GM18519 (cell line): ENCODE results near the gene ATP1B1.

Source experiments
- ATAC-seq: cut with Tn5 transposase; IDR thresholded peaks from one replicate; pipeline ENCODE4 v1.9.1; 2021; ENCODE audit warnings: mild to moderate bottlenecking, moderate library complexity; ENCODE audit not compliant: unreplicated experiment, low FRiP score

ATP1B1 gene

DNA sequence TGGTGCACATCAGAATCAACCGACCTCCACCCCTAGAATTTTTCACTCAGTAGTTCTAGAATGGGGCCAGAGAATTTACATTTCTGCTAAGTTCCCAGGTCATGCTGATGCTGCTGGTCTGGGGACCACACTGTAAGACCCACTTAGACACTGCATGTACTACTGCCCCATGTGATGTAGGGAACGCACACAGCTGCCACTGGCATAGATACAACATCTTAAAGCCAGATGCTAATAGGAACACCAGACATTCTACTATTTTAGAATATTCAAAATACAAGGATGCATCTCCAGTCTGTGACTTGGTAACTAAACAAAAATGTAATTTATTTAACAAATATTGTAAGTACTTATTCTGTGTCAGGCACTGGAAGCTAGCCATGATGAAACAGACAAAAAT lies 14.1 kb upstream of the ATP1B1 start:
- ATAC-seq = no peak

DNA sequence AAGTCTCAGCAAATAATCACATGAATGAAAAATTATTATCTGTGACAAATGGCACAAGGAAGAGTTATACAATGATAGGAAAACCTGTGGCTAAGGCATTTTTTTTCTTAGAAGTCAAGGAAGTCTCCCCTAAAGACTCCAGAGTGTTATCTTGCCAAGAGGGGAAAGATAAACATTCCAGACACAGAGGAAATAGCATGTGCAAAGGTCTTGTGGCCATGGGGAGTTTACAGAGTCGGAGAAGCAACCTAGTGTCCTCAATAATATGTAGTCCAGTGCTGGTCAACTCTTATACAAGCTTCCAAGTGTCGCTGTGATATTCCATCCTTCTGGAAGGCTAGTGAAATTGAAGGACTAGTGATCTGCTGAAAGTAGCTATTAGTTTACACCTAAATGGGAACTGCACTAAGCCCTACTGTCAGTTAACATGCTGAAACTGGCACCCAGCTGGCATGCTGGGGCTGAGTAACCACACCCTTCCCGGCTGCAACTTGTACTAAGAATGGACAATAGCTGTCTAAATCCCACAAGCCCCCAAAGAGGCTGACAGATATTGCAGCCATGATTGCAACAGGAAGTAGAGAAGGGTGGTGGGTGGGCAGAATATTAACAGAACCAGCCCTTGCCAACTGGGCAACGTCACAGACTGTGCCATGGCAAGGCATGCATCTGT lies 11.5 kb upstream of the ATP1B1 start:
- ATAC-seq = no peak

DNA sequence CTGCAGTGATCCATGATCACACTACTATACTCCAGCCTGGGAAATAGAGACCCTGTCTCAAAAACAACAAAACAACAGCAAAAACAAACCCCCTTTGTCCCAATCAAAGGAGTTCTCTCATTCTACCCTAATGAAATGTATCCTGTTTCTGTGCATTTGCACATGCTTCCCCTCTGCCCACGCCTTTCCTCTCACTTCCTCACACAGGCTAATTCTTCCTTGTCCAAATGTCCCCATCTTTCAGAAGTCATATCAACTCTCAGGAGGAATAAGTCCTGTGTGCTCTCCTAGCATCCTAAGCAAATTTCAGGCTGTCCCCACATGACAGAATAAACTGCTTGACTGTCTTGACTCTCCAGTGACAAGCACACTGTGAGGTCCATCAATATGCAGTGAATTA lies 8.1 kb upstream of the ATP1B1 start:
- no peak for ATAC-seq

DNA sequence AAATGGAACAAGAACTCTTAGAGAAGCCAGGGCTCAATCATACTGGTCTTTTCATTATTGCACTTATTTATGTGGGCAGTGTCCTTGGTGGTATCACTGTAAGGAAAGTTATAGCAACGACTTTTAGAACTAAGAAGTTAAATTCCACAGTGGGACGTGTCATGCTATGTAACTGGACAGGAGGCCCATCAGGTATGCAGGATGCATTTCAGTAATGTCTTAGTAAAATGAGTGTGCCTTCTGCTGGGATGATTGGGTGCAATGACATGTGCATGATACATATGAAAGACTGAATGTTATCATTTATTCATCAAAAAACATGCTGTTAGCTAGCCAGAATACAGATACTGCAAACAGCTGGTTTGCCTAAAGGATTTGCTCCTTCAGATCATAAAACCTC lies 6.9 kb upstream of the ATP1B1 start:
- ATAC-seq = no peak

DNA sequence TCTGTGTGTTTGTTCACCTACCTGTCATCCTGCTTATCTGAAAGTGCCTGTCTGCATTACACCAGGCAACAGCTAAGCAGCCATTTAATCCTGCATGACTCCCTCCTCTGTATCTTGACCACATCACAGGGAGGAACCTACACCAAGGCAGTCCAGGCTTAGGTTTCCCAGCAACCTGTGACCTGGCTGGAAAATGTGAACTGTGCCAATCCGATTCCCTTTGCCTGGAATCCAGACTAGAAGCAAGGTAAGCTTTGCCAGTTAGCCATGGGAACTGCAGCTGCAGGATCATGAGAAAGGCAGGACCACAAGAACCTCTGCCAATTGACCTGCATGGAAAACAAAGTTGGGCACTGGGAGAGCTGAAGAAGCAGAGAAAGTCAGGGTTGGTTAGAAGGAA lies 6.3 kb upstream of the ATP1B1 start:
- ATAC-seq = no peak

DNA sequence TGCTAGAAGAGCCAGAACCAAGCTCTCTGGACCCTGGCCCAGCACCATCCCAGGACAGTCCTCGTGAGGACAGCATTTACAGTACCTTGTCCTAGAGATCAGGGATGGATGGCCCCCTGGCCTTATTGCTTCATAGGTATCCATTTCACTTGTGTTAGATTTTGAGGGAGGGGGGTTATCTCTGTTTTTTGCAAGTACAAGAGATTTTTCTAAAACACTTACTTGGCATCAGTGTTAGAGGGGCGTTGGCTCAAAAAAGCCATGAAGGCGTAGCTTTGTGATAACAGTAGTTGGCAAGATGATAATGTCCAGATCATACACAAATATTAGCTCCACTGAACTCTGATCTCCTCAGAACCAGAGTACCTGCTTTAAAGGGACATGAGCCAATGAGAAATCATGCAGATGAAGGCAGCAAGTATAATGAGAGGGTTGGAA lies 5.8 kb upstream of the ATP1B1 start:
- no peak for ATAC-seq

DNA sequence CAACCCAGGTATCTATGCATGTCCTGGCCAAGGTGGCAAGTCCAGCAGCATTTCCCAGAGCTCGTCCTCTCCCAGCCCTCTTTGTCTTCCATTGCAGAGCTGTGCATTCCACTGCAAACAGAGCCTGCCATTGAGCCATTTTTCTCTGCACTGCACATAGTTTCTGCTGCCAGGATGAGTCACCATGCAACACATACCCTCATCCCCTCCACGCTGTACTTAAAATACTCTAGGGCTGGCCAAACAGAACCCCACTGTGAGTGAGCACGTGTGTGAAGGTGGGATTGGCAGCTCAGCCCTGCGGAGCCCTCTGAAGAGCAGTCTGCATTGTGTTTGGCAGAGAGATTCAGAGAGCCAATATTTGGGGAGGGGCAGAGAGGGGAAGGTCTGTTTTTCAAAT lies 3.9 kb upstream of the ATP1B1 start:
- no peak for ATAC-seq

DNA sequence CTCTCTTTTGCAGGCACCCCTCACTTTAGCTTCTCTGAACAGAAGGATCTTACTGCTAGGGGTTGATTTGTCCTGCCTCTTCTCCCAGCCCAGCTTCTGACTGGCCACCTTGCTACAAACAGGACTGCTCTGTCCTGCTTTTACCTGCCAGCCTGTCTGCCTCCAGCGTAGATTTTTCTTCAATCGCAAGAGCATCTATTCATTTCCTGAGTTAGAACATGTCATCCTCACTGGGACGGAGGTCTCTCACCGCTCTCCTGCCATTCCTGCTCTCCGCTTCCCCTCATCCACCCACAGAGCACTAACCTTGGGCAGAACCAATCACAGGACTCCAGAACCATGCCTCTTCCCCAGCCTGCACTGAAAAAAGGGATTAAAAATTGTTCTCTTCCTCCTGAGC lies 3.5 kb upstream of the ATP1B1 start:
- ATAC-seq = no peak

DNA sequence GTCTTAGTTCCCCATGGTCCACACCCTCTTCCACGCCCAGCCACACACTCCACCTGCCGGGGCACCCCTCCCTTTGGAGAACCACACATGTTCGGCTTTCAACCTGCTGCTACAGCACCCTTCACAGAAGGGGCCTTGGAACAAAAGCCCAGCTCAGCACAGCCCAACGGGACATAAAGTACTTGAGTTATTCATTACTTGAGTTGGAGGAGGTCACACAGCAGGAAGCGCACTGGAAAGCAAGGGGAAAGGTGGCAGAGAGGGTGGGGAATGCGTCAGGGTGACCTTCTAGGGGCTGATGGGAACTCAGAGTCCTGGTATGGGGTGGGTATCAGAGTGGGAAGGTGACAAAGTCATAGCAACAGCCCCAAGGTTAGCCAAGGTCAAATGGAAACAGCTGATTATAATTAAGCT lies 3.0 kb upstream of the ATP1B1 start:
- ATAC-seq = no peak

DNA sequence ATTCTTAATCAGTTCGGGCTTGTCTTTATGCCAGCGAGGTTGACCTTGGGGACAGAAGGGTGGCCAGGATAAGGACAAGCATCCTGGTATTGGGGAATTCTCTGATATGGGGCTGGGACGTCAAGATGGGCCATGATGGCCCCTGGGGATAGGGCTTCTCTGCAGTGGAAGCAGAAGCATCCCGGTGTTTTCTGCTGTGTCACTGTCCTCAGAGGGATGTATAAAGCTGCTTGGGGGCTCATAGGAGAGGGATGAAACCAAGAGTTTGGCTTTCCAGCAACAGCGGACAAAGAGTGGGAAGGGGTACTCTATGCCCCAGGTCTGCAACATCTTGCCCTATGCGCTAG lies 1.4 kb upstream of the ATP1B1 start:
- no peak for ATAC-seq

DNA sequence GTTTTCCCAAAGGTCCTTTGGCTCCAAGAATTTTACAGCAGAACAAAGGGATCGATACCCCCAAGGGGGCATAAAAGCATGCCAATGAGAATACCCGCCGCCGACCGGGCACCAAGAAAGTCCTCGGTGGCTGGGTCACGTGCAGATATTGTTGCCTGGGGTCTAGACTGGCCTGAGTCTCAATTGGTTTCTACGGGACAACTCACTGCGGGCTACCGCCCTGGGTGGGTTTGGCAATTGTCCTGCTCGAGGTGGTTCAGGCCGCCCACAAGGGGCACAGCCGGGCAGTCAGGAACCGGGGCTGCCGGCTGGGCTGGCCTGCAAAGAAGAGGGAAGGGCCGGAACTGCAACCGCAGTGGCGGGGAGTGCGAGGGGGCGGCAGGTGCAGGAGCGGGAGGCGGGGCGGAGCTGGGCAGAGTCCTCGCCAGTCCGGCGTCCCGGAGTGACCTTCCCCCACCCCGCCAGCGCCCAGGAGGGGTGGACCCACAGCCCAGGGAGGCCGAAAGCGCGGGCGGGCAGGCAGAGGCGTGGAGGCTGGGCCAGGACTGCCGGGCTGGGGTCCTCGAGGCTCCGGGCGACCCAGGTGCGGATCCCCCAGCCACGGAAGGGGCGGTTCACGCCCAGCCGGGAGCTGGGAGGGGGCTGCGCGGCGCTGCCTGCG lies 926 bp upstream of the ATP1B1 start:
- peak; percentile 2 for ATAC-seq

DNA sequence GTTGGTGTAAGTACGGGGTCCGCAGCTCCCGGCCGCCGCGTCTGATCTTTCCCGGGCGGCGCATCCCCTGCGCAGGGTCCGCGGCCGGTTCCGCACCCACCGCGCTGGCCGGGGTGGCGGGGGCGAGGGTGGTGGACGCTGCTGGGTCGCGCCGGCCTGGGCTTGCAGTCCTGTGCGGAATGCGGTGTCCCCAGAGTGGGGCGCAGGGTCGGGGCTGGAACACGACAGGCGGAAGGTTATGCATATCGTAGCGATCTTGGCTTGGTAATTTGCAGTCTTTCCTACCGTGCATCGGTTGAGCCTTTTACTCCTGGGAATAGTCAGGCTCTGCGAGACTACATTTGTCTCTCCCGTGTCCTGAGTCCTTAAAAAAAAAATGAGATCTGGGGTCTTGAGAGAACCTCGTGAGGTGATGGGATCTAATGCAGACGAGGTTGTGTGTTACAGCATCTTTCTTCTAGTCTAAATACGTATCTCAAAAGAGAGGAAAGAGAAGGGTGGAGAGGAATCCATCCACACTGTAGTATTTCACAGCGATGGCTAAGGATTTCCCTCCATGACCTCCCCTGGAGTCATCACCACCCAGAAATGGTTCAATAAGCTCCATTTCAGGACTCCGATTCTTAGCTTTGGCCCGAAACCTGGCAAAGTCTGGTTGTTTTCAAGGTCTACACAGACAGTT lies 572 bp downstream of the ATP1B1 start:
- ATAC-seq = no peak

DNA sequence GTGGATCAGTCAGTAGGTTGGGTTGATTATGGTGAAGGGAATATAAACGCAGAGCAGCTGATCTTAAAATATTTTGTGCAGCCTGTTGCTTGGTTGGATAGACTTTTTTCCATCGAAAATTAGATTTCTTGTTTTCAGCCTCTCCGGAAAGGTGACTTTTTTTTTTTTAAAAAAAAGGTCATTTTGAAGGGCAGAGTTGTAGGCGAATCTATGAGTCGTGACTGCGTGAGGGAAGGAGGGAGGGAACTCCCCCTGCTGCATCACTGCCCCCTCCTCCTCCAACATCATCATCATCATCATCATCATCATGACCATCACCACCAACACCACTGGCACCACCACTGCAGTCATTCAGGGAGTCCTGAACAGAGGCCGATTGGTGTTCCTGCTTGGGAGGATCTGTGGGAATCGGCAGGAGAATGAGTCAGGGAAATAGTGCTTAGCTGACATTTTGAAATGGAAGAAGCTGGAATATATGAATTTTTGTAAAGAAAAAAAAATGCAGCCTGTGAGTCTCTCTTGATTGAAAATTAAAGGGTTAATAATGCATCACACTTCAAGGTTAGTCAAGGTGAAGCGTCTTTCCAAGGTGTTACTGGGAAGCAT lies 1.2 kb downstream of the ATP1B1 start:
- ATAC-seq = no peak

DNA sequence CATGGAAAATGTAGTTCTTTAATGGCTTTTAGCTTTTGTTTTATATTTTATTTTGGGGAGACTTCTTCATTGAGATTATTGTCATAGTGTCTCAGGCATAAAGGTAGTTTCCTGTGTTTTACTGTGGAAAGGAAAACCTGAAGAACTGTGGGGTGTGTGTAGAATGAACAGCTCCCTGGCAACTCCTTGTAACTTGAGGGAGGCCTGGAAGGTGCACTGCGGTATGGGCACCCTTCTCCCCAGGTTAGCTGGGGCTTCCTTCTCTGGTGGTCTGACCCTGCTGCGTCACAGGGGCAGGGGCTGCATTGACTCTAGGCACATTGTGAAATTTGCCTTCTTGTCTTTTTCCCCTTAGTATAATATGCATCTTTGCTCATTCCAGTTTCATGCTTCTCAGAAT lies 1.7 kb downstream of the ATP1B1 start:
- no peak for ATAC-seq

DNA sequence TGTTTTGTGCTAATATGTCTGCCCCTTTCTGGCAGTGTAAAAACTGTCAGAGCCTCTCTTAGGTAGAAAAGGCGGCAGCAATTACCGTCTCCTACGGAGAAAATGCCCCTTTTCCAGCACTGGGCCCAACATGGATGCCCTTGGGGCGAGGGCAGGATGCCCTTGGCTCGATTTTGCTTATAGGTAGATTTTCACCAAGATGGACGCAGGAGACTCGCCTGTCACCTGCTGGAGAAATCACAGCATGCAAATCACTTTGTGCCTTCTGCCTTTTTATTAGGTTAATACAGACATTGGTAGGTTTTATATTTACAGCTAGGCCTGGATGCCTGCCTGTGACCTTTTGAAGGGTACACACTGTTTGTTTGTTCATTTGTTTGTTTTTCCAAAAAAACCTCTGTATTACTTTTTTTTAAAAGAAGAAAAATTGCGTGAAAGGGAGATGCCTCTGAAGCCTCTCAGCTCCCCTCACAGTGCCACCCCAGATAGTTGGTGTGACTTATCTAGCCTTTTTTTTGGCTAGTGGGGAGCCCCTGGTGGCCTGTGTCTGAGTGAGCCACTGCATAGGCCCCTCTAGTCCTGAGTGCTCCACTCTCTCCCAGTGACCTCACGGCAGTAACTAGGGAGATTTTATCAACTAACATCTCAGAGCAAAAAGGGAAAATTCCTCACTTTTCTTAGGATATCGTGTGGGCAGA lies 2.5 kb downstream of the ATP1B1 start:
- no peak for ATAC-seq

DNA sequence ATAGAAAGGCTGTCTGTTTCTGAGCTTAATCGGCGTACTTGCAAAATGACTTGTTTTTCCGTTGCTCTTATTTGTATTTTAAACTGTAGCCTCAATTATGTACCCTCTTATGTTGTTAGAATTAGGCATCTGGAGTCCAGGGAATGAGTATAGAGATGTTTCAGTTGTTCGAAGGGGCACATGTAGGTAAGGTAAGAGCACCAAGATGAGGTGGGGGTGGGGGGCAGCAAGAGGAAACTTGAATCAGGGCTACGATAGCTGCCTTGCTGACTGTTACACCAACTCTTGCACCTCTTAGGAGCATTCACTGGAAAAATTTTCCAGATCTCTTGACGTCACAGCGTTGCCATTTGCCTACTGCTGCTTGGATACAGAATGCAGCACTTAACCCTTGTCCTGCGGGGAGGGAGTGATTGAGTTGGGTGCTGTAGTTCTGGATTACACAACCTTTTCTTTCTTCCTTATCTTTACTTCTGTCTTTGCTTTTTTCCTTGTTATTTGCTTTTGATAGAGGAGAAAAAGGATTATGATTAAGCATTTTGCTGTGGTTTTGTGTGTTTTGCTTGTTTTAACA lies 3.2 kb downstream of the ATP1B1 start:
- ATAC-seq = no peak

DNA sequence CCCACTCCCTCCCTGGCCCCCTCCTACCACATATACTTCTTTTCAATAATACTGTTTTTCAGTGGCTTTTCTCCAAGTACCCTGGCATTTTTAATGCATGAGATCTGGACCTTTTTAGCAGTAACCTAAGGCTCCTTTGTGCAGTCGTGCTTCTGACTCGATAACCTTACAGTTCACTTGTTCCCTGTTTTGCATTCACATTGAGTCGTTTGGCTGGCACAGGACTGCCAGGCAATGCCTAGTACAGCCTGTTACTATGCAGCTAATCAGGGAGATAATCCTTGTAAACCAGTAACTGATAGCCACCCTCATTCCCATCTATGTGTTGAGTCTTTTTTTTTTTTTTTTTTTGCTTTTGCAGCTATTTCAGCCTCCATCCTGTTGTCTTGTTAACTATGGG lies 3.7 kb downstream of the ATP1B1 start:
- no peak for ATAC-seq

DNA sequence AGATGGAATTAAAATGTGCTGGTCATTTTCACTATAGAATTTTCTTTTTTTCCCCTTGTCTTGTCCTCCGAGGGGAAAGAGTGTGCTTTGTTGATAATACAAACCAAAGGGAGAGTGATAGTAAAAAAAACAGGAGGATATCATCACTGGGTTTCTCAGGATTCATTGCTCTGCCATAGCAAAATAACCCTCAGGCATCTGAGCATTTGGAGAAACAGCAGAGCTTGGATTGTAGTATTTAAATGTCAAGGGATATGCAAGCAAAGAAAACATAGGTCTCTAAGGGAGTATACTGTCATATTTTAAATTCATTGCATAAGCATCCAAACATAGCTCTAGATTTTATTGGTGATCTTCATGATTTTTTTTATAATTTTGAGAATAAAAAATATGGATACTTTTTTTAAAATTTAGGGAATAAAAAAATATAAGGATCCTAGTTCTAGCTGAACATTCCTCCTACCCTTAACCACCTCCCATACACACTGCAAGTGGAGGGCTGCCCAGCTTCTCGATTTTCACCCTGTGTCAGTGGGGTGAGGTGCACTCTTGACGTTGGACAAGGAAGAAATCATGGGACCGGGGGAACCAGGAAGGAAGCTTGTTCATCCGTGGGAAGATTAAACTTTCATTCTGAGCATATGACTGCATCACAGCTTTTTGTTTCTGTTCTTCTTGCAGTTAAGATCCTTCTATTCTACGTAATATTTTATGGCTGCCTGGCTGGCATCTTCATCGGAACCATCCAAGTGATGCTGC lies 4.4 kb downstream of the ATP1B1 start:
- ATAC-seq = no peak

DNA sequence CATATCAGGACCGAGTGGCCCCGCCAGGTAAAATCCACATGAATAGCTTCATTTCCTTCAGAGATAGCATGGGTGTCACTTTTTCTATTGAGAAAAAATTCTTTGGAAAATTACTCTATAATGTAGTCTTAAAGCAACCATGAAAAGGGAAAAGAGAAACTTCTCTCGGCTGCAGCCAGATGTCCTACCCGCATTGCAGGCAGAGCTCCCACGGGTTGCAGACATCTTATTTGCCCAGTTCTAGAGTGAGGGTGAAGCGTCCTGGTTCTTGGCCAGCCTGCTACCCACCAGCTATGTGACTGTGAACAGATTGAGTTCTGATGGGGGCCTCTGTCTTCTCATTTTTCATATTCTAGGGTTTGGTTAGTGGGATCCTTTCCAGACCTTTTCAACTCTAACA lies 5.0 kb downstream of the ATP1B1 start:
- ATAC-seq = no peak

DNA sequence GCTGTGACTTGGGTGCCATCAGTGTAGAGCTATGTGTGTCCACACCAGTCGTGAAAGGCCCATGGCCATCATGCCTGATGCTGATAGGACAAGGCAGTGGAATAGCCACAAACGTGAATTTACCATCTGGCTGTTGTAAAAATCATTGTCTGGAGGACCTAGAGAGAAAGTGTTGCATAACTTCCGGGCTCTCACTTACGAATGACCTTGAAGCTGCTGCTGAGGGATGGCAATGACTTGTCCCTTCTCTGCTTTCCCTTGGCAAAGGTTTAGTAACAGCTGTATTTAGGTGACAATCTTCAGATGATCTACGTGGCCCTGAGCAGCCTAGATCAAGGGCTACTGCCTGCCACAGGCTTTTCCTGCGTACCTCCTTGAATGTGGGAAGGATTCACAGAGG lies 5.8 kb downstream of the ATP1B1 start:
- no peak for ATAC-seq
